ENCODE results near the gene EGLN2. TPM values are rescaled to one million over a fixed set of nuclear protein-coding genes. Genes with fewer than 3 reads are reported as not detected.

EGLN2 gene
- total and polyA plus RNA-seq, 10 of the 15 experiments (the other 5 are each of a cell fraction or from before 2014, with no cell fraction given) = 8.6 to 93.0 (median 66.8) TPM

- no peak for TF ChIP-seq ZBTB11 (CRISPR knock-in tag; IDR thresholded peaks at IDR 0.05)
- TF ChIP-seq CBFB (IDR thresholded peaks at IDR 0.05; ENCODE audit: low read depth) = peak; percentile 16; the same call in 1 of the 2 replicates
- no peak for TF ChIP-seq SPI1 (IDR thresholded peaks at IDR 0.05; ENCODE audit: borderline replicate concordance, insufficient read depth, low read depth, low read length)
- 0 out of 2 replicates have a peak, but pooled peaks have one; percentile 59 for TF ChIP-seq ZNF592 (IDR thresholded peaks at IDR 0.05)
- TF ChIP-seq POLR2AphosphoS5 (IDR thresholded peaks at IDR 0.05; ENCODE audit: low read length) = peak; percentile 88
- TF ChIP-seq HCFC1 (IDR thresholded peaks at IDR 0.05; ENCODE audit: low read length) = no peak
- no peak for TF ChIP-seq WRNIP1 (IDR thresholded peaks at IDR 0.05; ENCODE audit: borderline replicate concordance, low read depth, low read length)
- TF ChIP-seq FOS (IDR thresholded peaks at IDR 0.05; ENCODE audit: borderline replicate concordance, extremely low read depth, insufficient read length) = no peak
- TF ChIP-seq ATF2 (IDR thresholded peaks at IDR 0.05; ENCODE audit: low read length) = no peak
- TF ChIP-seq NR2C1 (IDR thresholded peaks at IDR 0.05) = no peak
- TF ChIP-seq NR2C2 (IDR thresholded peaks at IDR 0.05; ENCODE audit: borderline replicate concordance, control insufficient read depth, insufficient read length, low read depth) = no peak
- peak; percentile 65 for TF ChIP-seq SMAD1 (IDR thresholded peaks at IDR 0.05; ENCODE audit: low read depth, partially characterized antibody)
- TF ChIP-seq NRF1 (conservative IDR thresholded peaks at IDR 0.05; ENCODE audit: low read depth, low read length) = no peak
- TF ChIP-seq ZNF217 (IDR thresholded peaks at IDR 0.05) = no peak
- TF ChIP-seq ZNF207 (IDR thresholded peaks at IDR 0.05; ENCODE audit: borderline replicate concordance) = no peak
- no peak for TF ChIP-seq PRDM15 (CRISPR knock-in tag; IDR thresholded peaks at IDR 0.05)
These were observed 868 bp upstream of the EGLN2 start (continued) for GRCh38 chr19:40797963-40798682.
